ENCODE measurements around the gene PRKD2. TPM values are rescaled to one million over a fixed set of nuclear protein-coding genes. Genes with fewer than 3 reads are reported as not detected.

The PRKD2 gene
- total RNA-seq, 4 donors from 2014 or later = 57.0 to 88.8 (median 64.0) TPM

DNA sequence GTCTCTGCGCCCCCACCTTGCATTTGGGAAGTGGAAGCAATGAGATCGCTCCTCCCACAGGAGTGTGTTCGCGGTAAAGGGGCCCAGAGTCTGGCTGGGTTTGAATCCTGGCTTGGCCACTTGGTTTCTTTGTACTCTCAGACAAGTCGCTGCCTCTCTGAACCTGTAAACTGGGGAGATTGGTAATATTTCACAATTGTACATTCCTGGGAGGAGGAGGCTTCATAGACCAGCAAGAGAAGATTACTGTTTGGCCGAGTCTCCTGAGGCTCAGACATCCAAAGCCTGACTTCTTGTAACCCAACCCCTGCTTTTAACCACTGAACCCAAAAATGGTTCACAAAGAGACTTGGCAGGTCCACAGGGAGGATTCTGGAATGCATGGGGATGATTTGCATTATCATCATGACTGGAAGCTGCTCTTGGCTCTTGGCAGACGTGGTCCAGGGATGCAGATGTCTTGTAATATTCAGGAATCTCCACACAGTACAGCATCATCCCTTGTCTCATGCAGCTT lies 43.0 kb upstream of the PRKD2 start:
- TF ChIP-seq, protein P1, sequence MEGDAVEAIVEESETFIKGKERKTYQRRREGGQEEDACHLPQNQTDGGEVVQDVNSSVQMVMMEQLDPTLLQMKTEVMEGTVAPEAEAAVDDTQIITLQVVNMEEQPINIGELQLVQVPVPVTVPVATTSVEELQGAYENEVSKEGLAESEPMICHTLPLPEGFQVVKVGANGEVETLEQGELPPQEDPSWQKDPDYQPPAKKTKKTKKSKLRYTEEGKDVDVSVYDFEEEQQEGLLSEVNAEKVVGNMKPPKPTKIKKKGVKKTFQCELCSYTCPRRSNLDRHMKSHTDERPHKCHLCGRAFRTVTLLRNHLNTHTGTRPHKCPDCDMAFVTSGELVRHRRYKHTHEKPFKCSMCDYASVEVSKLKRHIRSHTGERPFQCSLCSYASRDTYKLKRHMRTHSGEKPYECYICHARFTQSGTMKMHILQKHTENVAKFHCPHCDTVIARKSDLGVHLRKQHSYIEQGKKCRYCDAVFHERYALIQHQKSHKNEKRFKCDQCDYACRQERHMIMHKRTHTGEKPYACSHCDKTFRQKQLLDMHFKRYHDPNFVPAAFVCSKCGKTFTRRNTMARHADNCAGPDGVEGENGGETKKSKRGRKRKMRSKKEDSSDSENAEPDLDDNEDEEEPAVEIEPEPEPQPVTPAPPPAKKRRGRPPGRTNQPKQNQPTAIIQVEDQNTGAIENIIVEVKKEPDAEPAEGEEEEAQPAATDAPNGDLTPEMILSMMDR (IDR thresholded peaks at IDR 0.05) = no peak
- no peak for TF ChIP-seq POLR2A (IDR thresholded peaks at IDR 0.05)
- no peak overlapping the region for H3K27ac ChIP-seq
- no peak for DNase-seq

GRCh38 chr19:46759206-46759605 lies 42.3 kb upstream of the PRKD2 start:
- peaks cover 0 to 7% (median 0%) of the 10 kb centered on the region in 4 donors for H3K4me1 ChIP-seq
- H3K9me3 ChIP-seq = no peaks in the 10 kb centered on the region
- TF ChIP-seq, protein P1 (IDR thresholded peaks at IDR 0.05) = no peak
- TF ChIP-seq POLR2A (IDR thresholded peaks at IDR 0.05) = no peak
- H3K27me3 ChIP-seq = no peaks in the 10 kb centered on the region
- H3K4me3 ChIP-seq = no peak overlapping the region
- H3K36me3 ChIP-seq = peaks cover 0 to 14% (median 0%) of the 10 kb centered on the region in 3 donors
- no peak for DNase-seq
- no peak overlapping the region for H3K27ac ChIP-seq

More for the DNA sequence above, 43.0 kb upstream of the PRKD2 start:
- Histone ChIP-seq H3K4me3 (no peak overlapping the region), H3K27me3 (no peaks in the 10 kb centered on the region), H3K4me1 (peaks cover 0 to 7% (median 0%) of the 10 kb centered on the region in 4 donors), H3K9me3 (no peaks in the 10 kb centered on the region), H3K36me3 (peaks cover 0 to 14% (median 0%) of the 10 kb centered on the region in 3 donors)

GRCh38 chr19:46756544-46756888 lies 39.6 kb upstream of the PRKD2 start:
- H3K36me3 ChIP-seq = peaks cover 0 to 14% (median 0%) of the 10 kb centered on the region in 3 donors
- no peak for DNase-seq

DNA sequence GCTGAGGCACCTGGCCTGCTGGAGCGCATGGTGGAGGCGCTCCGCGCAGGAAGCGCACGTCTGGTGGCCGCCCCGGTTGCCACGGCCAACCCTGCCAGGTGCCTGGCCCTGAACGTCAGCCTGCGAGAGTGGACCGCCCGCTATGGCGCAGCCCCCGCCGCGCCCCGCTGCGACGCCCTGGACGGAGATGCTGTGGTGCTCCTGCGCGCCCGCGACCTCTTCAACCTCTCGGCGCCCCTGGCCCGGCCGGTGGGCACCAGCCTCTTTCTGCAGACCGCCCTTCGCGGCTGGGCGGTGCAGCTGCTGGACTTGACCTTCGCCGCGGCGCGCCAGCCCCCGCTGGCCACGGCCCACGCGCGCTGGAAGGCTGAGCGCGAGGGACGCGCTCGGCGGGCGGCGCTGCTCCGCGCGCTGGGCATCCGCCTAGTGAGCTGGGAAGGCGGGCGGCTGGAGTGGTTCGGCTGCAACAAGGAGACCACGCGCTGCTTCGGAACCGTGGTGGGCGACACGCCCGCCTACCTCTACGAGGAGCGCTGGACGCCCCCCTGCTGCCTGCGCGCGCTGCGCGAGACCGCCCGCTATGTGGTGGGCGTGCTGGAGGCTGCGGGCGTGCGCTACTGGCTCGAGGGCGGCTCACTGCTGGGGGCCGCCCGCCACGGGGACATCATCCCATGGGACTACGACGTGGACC lies 39.1 kb upstream of the PRKD2 start:
- H3K27ac ChIP-seq = no peak overlapping the region
- peaks cover 0 to 7% (median 0%) of the 10 kb centered on the region in 4 donors for H3K4me1 ChIP-seq
- no peaks in the 10 kb centered on the region for H3K27me3 ChIP-seq

More at GRCh38 chr19:46756544-46756888, 39.6 kb upstream of the PRKD2 start:
- Histone ChIP-seq H3K27me3 (no peaks in the 10 kb centered on the region), H3K9me3 (no peaks in the 10 kb centered on the region), H3K27ac (no peak overlapping the region), H3K4me1 (peaks cover 0 to 7% (median 0%) of the 10 kb centered on the region in 4 donors), H3K4me3 (no peak overlapping the region)
- TF ChIP-seq, protein P1 (IDR thresholded peaks at IDR 0.05) = no peak
- no peak for TF ChIP-seq POLR2A (IDR thresholded peaks at IDR 0.05)

DNA sequence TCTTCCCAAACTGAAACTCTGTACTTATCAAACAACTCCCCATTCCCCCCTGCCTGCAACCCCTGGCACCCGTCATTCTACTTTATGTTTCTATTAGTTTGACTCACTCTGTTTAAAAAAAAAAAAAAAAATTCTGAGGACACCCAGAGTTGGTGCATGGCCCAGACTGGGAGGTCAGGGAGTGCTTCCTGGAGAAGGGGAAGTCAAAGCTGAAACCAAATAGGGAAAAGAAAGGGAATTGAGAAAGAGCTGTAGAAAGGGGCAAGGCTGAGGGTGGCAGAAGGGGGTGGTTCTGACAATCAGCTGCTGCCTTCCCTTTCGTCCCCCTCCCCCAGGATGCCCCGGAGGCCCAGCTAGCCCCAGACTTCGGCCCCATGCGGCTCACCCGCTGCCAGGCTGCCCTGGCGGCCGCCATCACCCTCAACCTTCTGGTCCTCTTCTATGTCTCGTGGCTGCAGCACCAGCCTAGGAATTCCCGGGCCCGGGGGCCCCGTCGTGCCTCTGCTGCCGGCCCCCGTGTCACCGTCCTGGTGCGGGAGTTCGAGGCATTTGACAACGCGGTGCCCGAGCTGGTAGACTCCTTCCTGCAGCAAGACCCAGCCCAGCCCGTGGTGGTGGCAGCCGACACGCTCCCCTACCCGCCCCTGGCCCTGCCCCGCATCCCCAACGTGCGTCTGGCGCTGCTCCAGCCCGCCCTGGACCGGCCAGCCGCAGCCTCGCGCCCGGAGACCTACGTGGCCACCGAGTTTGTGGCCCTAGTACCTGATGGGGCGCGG lies 38.4 kb upstream of the PRKD2 start:
- H3K9me3 ChIP-seq = no peaks in the 10 kb centered on the region
- no peak overlapping the region for H3K4me3 ChIP-seq
- no peaks in the 10 kb centered on the region for H3K27me3 ChIP-seq
- peaks cover 0 to 14% (median 0%) of the 10 kb centered on the region in 3 donors for H3K36me3 ChIP-seq
- TF ChIP-seq, protein P1 (IDR thresholded peaks at IDR 0.05) = no peak
- TF ChIP-seq POLR2A (IDR thresholded peaks at IDR 0.05) = no peak
- no peak overlapping the region for H3K27ac ChIP-seq
- no peak for DNase-seq
- H3K4me1 ChIP-seq = peaks cover 0 to 7% (median 0%) of the 10 kb centered on the region in 4 donors

More for the DNA sequence above, 39.1 kb upstream of the PRKD2 start:
- DNase-seq = no peak
- TF ChIP-seq POLR2A (IDR thresholded peaks at IDR 0.05) = no peak
- TF ChIP-seq, protein P1 (IDR thresholded peaks at IDR 0.05) = no peak
- Histone ChIP-seq H3K9me3 (no peaks in the 10 kb centered on the region), H3K36me3 (peaks cover 0 to 14% (median 0%) of the 10 kb centered on the region in 3 donors), H3K4me3 (no peak overlapping the region)

All from Peyer's patch (tissue), 4 donors.